Nephron (organoid): ENCODE data around the gene IL17RB.

Source experiments
- H3K27ac Mint-ChIP-seq, 3 experiments: 2 replicates each; pipeline ENCODE4 v1.8.0; 2020; ENCODE audit warnings: mixed read lengths in 3 of 3, mild to moderate bottlenecking in 2 of 3, moderate library complexity in 1 of 3
- H3K27me3 Mint-ChIP-seq: 2 replicates; pipeline ENCODE4 v1.8.0; 2021; ENCODE audit warnings: low read depth, mild to moderate bottlenecking, moderate library complexity, mixed read lengths
- H3K36me3 Mint-ChIP-seq: 2 replicates; pipeline ENCODE4 v1.8.0; 2020; ENCODE audit warnings: low read depth, mixed read lengths
- H3K4me1 Mint-ChIP-seq: 2 replicates; pipeline ENCODE4 v1.8.0; 2020; ENCODE audit warnings: mixed read lengths
- H3K4me3 Mint-ChIP-seq, 3 experiments: 2 replicates each; pipeline ENCODE4 v1.8.0; 2020; ENCODE audit warnings: mild to moderate bottlenecking in 3 of 3, mixed read lengths in 3 of 3, moderate library complexity in 2 of 3
- H3K9me3 Mint-ChIP-seq: 2 replicates; pipeline ENCODE4 v1.8.0; 2020; ENCODE audit warnings: mixed read lengths
- CTCF ChIP-seq, 3 experiments: fragments of 200-600 bp; sonication (generic); IDR thresholded peaks; one replicate each; pipeline ENCODE4 v1.5.0; 2021; ENCODE audit warnings: antibody characterized with exemption in 3 of 3; ENCODE audit not compliant: unreplicated experiment in 3 of 3

The IL17RB gene

GRCh38 chr3:53816425-53816824, 29.9 kb upstream of the IL17RB start:
- no peaks in the 10 kb centered on the region for H3K36me3 Mint-ChIP-seq
- H3K27me3 Mint-ChIP-seq = no peaks in the 10 kb centered on the region
- no peak for TF ChIP-seq CTCF (IDR thresholded peaks at IDR 0.05; ENCODE audit: unreplicated experiment in 3 of 3)
- H3K9me3 Mint-ChIP-seq = no peaks in the 10 kb centered on the region
- peaks cover 7% of the 10 kb centered on the region for H3K4me1 Mint-ChIP-seq
- no peak overlapping the region for H3K4me3 Mint-ChIP-seq
- peak overlapping the region in 1 of 3 experiments; percentile 15 for H3K27ac Mint-ChIP-seq

- H3K4me1 Mint-ChIP-seq = peaks cover 14% of the 10 kb centered on the region
- H3K27ac Mint-ChIP-seq = no peak overlapping the region
- H3K27me3 Mint-ChIP-seq = no peaks in the 10 kb centered on the region
- no peak overlapping the region for H3K4me3 Mint-ChIP-seq
- no peak for TF ChIP-seq CTCF (IDR thresholded peaks at IDR 0.05; ENCODE audit: unreplicated experiment in 3 of 3)
- no peaks in the 10 kb centered on the region for H3K9me3 Mint-ChIP-seq
- no peaks in the 10 kb centered on the region for H3K36me3 Mint-ChIP-seq
These were observed 29.2 kb upstream of the IL17RB start for GRCh38 chr3:53817211-53817610.

- H3K9me3 Mint-ChIP-seq = no peaks in the 10 kb centered on the region
- H3K4me3 Mint-ChIP-seq = no peak overlapping the region
- no peaks in the 10 kb centered on the region for H3K36me3 Mint-ChIP-seq
- H3K27ac Mint-ChIP-seq = no peak overlapping the region
- H3K4me1 Mint-ChIP-seq = peaks cover 14% of the 10 kb centered on the region
- TF ChIP-seq CTCF (IDR thresholded peaks at IDR 0.05; ENCODE audit: unreplicated experiment in 3 of 3) = no peak
- H3K27me3 Mint-ChIP-seq = no peaks in the 10 kb centered on the region
These were observed 28.6 kb upstream of the IL17RB start for GRCh38 chr3:53817809-53818208.

- no peak for TF ChIP-seq CTCF (IDR thresholded peaks at IDR 0.05; ENCODE audit: unreplicated experiment in 3 of 3)
- no peaks in the 10 kb centered on the region for H3K27me3 Mint-ChIP-seq
- no peaks in the 10 kb centered on the region for H3K36me3 Mint-ChIP-seq
- H3K4me1 Mint-ChIP-seq = peaks cover 14% of the 10 kb centered on the region
- H3K9me3 Mint-ChIP-seq = no peaks in the 10 kb centered on the region
- no peak overlapping the region for H3K4me3 Mint-ChIP-seq
- H3K27ac Mint-ChIP-seq = no peak overlapping the region
These were observed 27.9 kb upstream of the IL17RB start for GRCh38 chr3:53818221-53819162.

- Mint-ChIP-seq H3K4me3 (no peak overlapping the region), H3K36me3 (no peaks in the 10 kb centered on the region)
These were observed 27.1 kb upstream of the IL17RB start for GRCh38 chr3:53819163-53819868.

More at GRCh38 chr3:53819163-53819868, 27.1 kb upstream of the IL17RB start:
- Mint-ChIP-seq H3K4me1 (peaks cover 14% of the 10 kb centered on the region), H3K27me3 (no peaks in the 10 kb centered on the region), H3K27ac (no peak overlapping the region), H3K9me3 (no peaks in the 10 kb centered on the region)
- TF ChIP-seq CTCF (IDR thresholded peaks at IDR 0.05; ENCODE audit: unreplicated experiment in 3 of 3) = no peak
